Transverse colon (tissue), 4 donors: ENCODE results near the gene RUNX3. TPM values are rescaled to one million over a fixed set of nuclear protein-coding genes. Genes with fewer than 3 reads are reported as not detected.
A peak's percentile ranks its signal among the peaks of the same experiment; 100 is the strongest.

Experiments
- DNase-seq: peaks from one replicate; pipeline ENCODE4 v3.0.0-alpha.2; 2019
- H3K27ac ChIP-seq, 4 donors: fragments of 200-600 bp; sonication (generic); 2 replicates each; pipeline ENCODE4 v1.5.1; 2016 to 2018; ENCODE audit warnings: inconsistent platforms in 4 of 4
- H3K27me3 ChIP-seq: fragments of 200-600 bp; sonication (generic); 2 replicates; pipeline ENCODE4 v1.5.1; 2017; ENCODE audit warnings: inconsistent platforms
- H3K36me3 ChIP-seq, 4 donors: fragments of 200-600 bp; sonication (generic); 2 replicates each; pipeline ENCODE4 v1.5.1; 2017 to 2019; ENCODE audit warnings: inconsistent platforms in 4 of 4
- H3K4me1 ChIP-seq, 4 donors: fragments of 200-600 bp; sonication (generic); 2 replicates each; pipeline ENCODE4 v1.5.1; 2017 to 2020; ENCODE audit warnings: inconsistent platforms in 4 of 4
- H3K4me3 ChIP-seq, 4 donors: fragments of 200-600 bp; sonication (generic); 1 replicate in 1 of 4; 2 replicates in 3 of 4; pipeline versions ENCODE4 v1.5.1 to v1.6.1; 2017 to 2019; ENCODE audit warnings: inconsistent platforms in 4 of 4
- H3K9me3 ChIP-seq, 2 donors: fragments of 200-600 bp; sonication (generic); 2 replicates each; pipeline ENCODE4 v1.5.1; 2017 to 2019; ENCODE audit warnings: inconsistent platforms in 2 of 2
- CTCF ChIP-seq, 5 experiments: fragments of 200-600 bp in 3 of 5; fragments of 450-650 bp in 2 of 5; sonication (generic) in 3 of 5; IDR thresholded peaks; 1 replicate in 2 of 5; 2 replicates in 3 of 5; pipeline ENCODE4 v1.5.1; 2016 to 2017; ENCODE audit warnings: antibody characterized with exemption in 5 of 5, inconsistent platforms in 3 of 5, mild to moderate bottlenecking in 2 of 5, moderate library complexity in 1 of 5
- EP300 ChIP-seq: sonication (generic); formaldehyde crosslinking; IDR thresholded peaks from one replicate; pipeline ENCODE4 v1.6.1; 2017; ENCODE audit warnings: antibody characterized with exemption, low read depth
- POLR2A ChIP-seq: fragments of 450-650 bp; IDR thresholded peaks from one replicate; pipeline ENCODE4 v1.6.1; 2016; ENCODE audit warnings: antibody characterized with exemption, mild to moderate bottlenecking, moderate library complexity
- POLR2AphosphoS5 ChIP-seq, 3 donors: sonication (generic); formaldehyde crosslinking; IDR thresholded peaks; one replicate each; pipeline ENCODE4 v1.6.1; 2016; ENCODE audit warnings: antibody characterized with exemption in 3 of 3
- WGBS, 2 donors: methylation state at CpG; one replicate each; pipeline ENCODE4 v1.1.5; 2018; ENCODE audit warnings: low coverage in 1 of 2; 5-methylcytosine and 5-hydroxymethylcytosine counted together
- in situ Hi-C, 4 donors: fragments of 200-750 bp; cut with MboI; loops; one replicate each; pipeline versions ENCODE4 v1.15.0 to v1.15.1; 2017; ENCODE audit warnings: low sequenced_read_pairs in 3 of 4, low pct_ligation_motif_present in 1 of 4, low pct_unique_long_range_greater_than_20kb in 1 of 4
- intact Hi-C: fragments of 100-400 bp; cut with DNase I; formaldehyde crosslinking; loops from one replicate; pipeline ENCODE4 v1.15.1; 2023; ENCODE audit warnings: low total_unique reads
- total RNA-seq, 4 donors: library from RNA; depleted of rRNA; stranded (reverse); fragments of >200 nt; gene quantifications; one replicate each; pipeline ENCODE4 v1.1.0, GENCODE V29; 2016

Gene RUNX3
- total RNA-seq, 4 donors from 2014 or later = 1.5 to 4.8 (median 3.4) TPM

- in situ Hi-C loops = no loop called here
- H3K9me3 ChIP-seq = no peaks in the 10 kb centered on the region
- intact Hi-C loops = no loop called here
- no peak overlapping the region for H3K4me3 ChIP-seq
- no peaks in the 10 kb centered on the region for H3K36me3 ChIP-seq
- H3K27me3 ChIP-seq = no peaks in the 10 kb centered on the region
- TF ChIP-seq POLR2A (no peak), EP300 (no peak), POLR2AphosphoS5 (IDR thresholded peaks at IDR 0.05) (no peak), CTCF (IDR thresholded peaks at IDR 0.05) (no peak)
- WGBS, 2 donors = 52% methylated on average over 8 of the region's 8 CpGs; no CpG with 5 or more reads in 1 of the 2 donors
- H3K4me1 ChIP-seq = no peaks in the 10 kb centered on the region
- no peak overlapping the region for H3K27ac ChIP-seq
- no peak for DNase-seq
Measured at GRCh38 chr1:24966724-24967346, 36.8 kb upstream of the RUNX3 start.

- no peak for DNase-seq
- WGBS, 2 donors = 55% methylated on average over 3 of the region's 4 CpGs; no CpG with 5 or more reads in 1 of the 2 donors
- Histone ChIP-seq H3K27me3 (no peaks in the 10 kb centered on the region), H3K36me3 (no peaks in the 10 kb centered on the region), H3K4me3 (no peak overlapping the region), H3K9me3 (no peaks in the 10 kb centered on the region), H3K27ac (peak overlapping the region in 2 of 4 donors; percentile 56 to 63), H3K4me1 (no peaks in the 10 kb centered on the region)
- intact Hi-C loops (no loop called here), in situ Hi-C loops (no loop called here)
- TF ChIP-seq EP300 = no peak
- no peak for TF ChIP-seq POLR2A
- TF ChIP-seq POLR2AphosphoS5 (IDR thresholded peaks at IDR 0.05) = no peak
- TF ChIP-seq CTCF (IDR thresholded peaks at IDR 0.05) = no peak
Measured at GRCh38 chr1:24966121-24966723, 36.1 kb upstream of the RUNX3 start.

GRCh38 chr1:24965571-24965930 lies 35.5 kb upstream of the RUNX3 start:
- WGBS, 2 donors = 92% methylated on average over 10 of the region's 10 CpGs; no CpG with 5 or more reads in 1 of the 2 donors
- no peak for DNase-seq
- TF ChIP-seq POLR2A = no peak
- no peak for TF ChIP-seq CTCF (IDR thresholded peaks at IDR 0.05)
- no peak for TF ChIP-seq POLR2AphosphoS5 (IDR thresholded peaks at IDR 0.05)
- no peak for TF ChIP-seq EP300
- intact Hi-C loops (no loop called here), in situ Hi-C loops (no loop called here)
- H3K27me3 ChIP-seq = no peaks in the 10 kb centered on the region
- no peaks in the 10 kb centered on the region for H3K36me3 ChIP-seq
- no peak overlapping the region for H3K4me3 ChIP-seq
- H3K27ac ChIP-seq = peak overlapping the region; percentile 56 to 70 (median 60)
- no peaks in the 10 kb centered on the region for H3K9me3 ChIP-seq
- no peaks in the 10 kb centered on the region for H3K4me1 ChIP-seq

- WGBS, 2 donors = 59 to 82% methylated on average over 4 to 27 of the region's 32 CpGs
- H3K36me3 ChIP-seq = no peaks in the 10 kb centered on the region
- intact Hi-C loops (no loop called here), in situ Hi-C loops (no loop called here)
- peak overlapping the region; percentile 56 to 70 (median 60) for H3K27ac ChIP-seq
- no peaks in the 10 kb centered on the region for H3K27me3 ChIP-seq
- H3K4me1 ChIP-seq = no peaks in the 10 kb centered on the region
- no peaks in the 10 kb centered on the region for H3K9me3 ChIP-seq
- TF ChIP-seq POLR2A = peak; percentile 33
- peak in 1 of 3 donors; percentile 16 for TF ChIP-seq POLR2AphosphoS5 (IDR thresholded peaks at IDR 0.05)
- no peak for TF ChIP-seq EP300
- no peak for TF ChIP-seq CTCF (IDR thresholded peaks at IDR 0.05)
- H3K4me3 ChIP-seq = peak overlapping the region in 2 of 4 donors; percentile 3 to 32
- DNase-seq = peak; percentile 78
Measured at GRCh38 chr1:24964811-24965570, 34.9 kb upstream of the RUNX3 start.
